HG02588 (cell line): ENCODE data around the gene OLAH.

Source experiments
- ATAC-seq: cut with Tn5 transposase; IDR thresholded peaks from one replicate; pipeline ENCODE4 v1.9.1; 2021; ENCODE audit warnings: mild to moderate bottlenecking, moderate library complexity; ENCODE audit not compliant: unreplicated experiment

OLAH gene

GRCh38 chr10:15122477-15123030, 78.8 kb downstream of the OLAH start:
- peak; percentile 89 for ATAC-seq
